Bronchial epithelial cell (primary cell): ENCODE measurements around the gene ULK4. TPM values are rescaled to one million over a fixed set of nuclear protein-coding genes. Genes with fewer than 3 reads are reported as not detected.

Source experiments
- DNase-seq: peaks from one replicate; pipeline ENCODE4 v3.0.0-alpha.2; 2010; ENCODE audit warnings: low read depth
- FAIRE-seq: peaks from 2 replicates; lab custom pipeline; 2011; peaks lifted over from hg19 to GRCh38; lab: Jason Lieb, UNC
- H3K27me3 ChIP-seq: 2 replicates; pipeline ENCODE4 v1.5.1; 2011; ENCODE audit warnings: low read length; ENCODE audit not compliant: control insufficient read depth, insufficient read depth
- H3K36me3 ChIP-seq: 2 replicates; pipeline ENCODE4 v1.5.1; 2011; ENCODE audit warnings: low read length; ENCODE audit not compliant: control insufficient read depth, insufficient read depth
- H3K4me3 ChIP-seq: 2 replicates; pipeline ENCODE4 v1.5.1; 2011; ENCODE audit warnings: mild to moderate bottlenecking, low read depth, low read length, control low read depth
- total RNA-seq: library from RNA; depleted of rRNA; stranded (reverse); fragments of >200 nt; gene quantifications from 2 replicates; pipeline ENCODE4 v1.2.1, GENCODE V29; 2014
- TF ChIP-seq, protein P1 (sequence below): IDR thresholded peaks from 2 replicates; pipeline ENCODE4 v1.5.1; 2011; ENCODE audit warnings: mild to moderate bottlenecking, moderate library complexity, low read length, control low read depth, inconsistent platforms; ENCODE audit not compliant: insufficient read depth, severe bottlenecking

ULK4 gene
- total RNA-seq, 1 donor from 2014 or later: 3.9 TPM

DNA sequence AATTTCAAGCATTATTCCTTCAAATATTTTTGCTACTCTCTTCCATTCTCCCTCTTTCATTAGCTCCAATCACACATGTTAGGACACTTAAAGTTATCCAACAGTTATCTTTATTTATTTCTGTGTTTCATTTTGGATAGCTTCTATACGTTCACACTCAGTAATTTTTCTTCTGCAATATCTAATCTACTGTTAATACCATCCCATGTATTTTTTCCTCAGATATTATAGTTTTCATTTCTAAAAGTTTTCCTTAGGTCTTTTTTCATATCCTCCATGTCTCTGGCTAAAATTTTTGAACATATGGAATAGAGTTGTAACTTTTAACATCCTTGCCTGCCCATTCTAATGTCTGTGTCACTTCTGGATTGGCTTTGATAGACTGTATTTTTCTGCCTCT, 689.2 kb downstream of the ULK4 start:
- DNase-seq (no peak), FAIRE-seq (no peak)
- no peaks in the 10 kb centered on the region for H3K36me3 ChIP-seq
- no peak overlapping the region for H3K4me3 ChIP-seq
- TF ChIP-seq, protein P1, sequence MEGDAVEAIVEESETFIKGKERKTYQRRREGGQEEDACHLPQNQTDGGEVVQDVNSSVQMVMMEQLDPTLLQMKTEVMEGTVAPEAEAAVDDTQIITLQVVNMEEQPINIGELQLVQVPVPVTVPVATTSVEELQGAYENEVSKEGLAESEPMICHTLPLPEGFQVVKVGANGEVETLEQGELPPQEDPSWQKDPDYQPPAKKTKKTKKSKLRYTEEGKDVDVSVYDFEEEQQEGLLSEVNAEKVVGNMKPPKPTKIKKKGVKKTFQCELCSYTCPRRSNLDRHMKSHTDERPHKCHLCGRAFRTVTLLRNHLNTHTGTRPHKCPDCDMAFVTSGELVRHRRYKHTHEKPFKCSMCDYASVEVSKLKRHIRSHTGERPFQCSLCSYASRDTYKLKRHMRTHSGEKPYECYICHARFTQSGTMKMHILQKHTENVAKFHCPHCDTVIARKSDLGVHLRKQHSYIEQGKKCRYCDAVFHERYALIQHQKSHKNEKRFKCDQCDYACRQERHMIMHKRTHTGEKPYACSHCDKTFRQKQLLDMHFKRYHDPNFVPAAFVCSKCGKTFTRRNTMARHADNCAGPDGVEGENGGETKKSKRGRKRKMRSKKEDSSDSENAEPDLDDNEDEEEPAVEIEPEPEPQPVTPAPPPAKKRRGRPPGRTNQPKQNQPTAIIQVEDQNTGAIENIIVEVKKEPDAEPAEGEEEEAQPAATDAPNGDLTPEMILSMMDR: no peak
- no peaks in the 10 kb centered on the region for H3K27me3 ChIP-seq

- no peaks in the 10 kb centered on the region for H3K27me3 ChIP-seq
- DNase-seq (peak; percentile 99), FAIRE-seq (peak; percentile 76)
- no peaks in the 10 kb centered on the region for H3K36me3 ChIP-seq
- H3K4me3 ChIP-seq: no peak overlapping the region
- TF ChIP-seq, protein P1: no peak
Measured at GRCh38 chr3:41267975-41268640, 693.8 kb downstream of the ULK4 start.

GRCh38 chr3:41265823-41266273, 696.1 kb downstream of the ULK4 start:
- Histone ChIP-seq H3K4me3 (no peak overlapping the region), H3K27me3 (no peaks in the 10 kb centered on the region), H3K36me3 (no peaks in the 10 kb centered on the region)
- FAIRE-seq (no peak), DNase-seq (peak; percentile 53)
- TF ChIP-seq, protein P1: no peak

DNA sequence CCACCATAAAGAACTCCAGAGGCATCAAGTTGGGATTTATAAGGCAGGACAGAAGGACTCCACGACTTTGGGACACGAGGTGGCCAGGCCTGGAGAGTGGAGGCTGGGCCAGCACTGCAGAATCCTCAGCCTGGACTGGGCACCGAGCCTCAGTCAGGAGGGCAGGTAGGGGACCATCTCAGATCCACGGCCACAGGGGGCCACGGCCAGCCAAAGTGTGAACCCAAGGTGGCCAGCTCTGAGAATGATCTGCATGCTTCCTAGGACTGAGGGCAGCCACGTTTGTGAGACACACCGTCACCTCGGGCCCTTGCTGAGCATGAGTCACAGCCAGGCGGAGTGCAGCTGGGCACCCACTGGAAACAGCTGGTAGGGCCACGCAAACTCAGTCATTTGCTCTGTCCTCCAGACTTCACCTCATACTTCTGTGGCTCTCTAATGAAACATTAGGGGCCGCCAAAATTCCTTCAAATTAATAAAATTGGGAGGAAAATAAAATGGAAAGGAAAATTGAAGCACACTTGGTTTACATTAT, 696.8 kb downstream of the ULK4 start:
- Histone ChIP-seq H3K36me3 (no peaks in the 10 kb centered on the region), H3K4me3 (no peak overlapping the region), H3K27me3 (no peaks in the 10 kb centered on the region)
- DNase-seq (peak; percentile 45), FAIRE-seq (no peak)
- TF ChIP-seq, protein P1: no peak

GRCh38 chr3:41260063-41260450, 701.8 kb downstream of the ULK4 start:
- no peak for DNase-seq

More at GRCh38 chr3:41260063-41260450, 701.8 kb downstream of the ULK4 start:
- H3K36me3 ChIP-seq: no peaks in the 10 kb centered on the region
- H3K27me3 ChIP-seq: no peaks in the 10 kb centered on the region
- TF ChIP-seq, protein P1: no peak
- FAIRE-seq: no peak
- no peak overlapping the region for H3K4me3 ChIP-seq
